Body of pancreas (tissue), 4 donors: Measurements from ENCODE around the gene KIFAP3. TPM values are rescaled to one million over a fixed set of nuclear protein-coding genes. Genes with fewer than 3 reads are reported as not detected.

Source experiments
- ATAC-seq: fragments of 150-250 bp; one replicate; pipeline ENCODE4 v1.9.1; 2016
- DNase-seq, 4 donors: peaks; one replicate each; pipeline ENCODE4 v3.0.0-alpha.2; 2019
- H3K27ac ChIP-seq, 4 donors: fragments of 200-600 bp; sonication (generic); 1 replicate in 3 of 4; 2 replicates in 1 of 4; pipeline versions ENCODE4 v1.5.1 to v1.6.1; 2016 to 2019; ENCODE audit warnings: mild to moderate bottlenecking in 1 of 4, mixed read lengths in 1 of 4, moderate library complexity in 1 of 4
- H3K27me3 ChIP-seq, 2 donors: fragments of 200-600 bp; sonication (generic); one replicate each; pipeline ENCODE4 v1.6.0; 2016; ENCODE audit warnings: mild to moderate bottlenecking in 1 of 2
- H3K36me3 ChIP-seq, 2 donors: fragments of 200-600 bp; sonication (generic); replicated peaks in 1 of 2; 2 replicates each; pipeline ENCODE4 v1.5.1; 2016; ENCODE audit warnings: low read depth in 2 of 2; ENCODE audit not compliant: insufficient read depth in 1 of 2
- H3K4me1 ChIP-seq: fragments of 200-600 bp; sonication (generic); one replicate; pipeline ENCODE4 v1.6.0; 2016
- H3K4me3 ChIP-seq, 2 donors: fragments of 200-600 bp; sonication (generic); 1 replicate in 1 of 2; 2 replicates in 1 of 2; pipeline ENCODE4 v1.5.1; 2016 to 2019
- H3K9me3 ChIP-seq, 3 donors: fragments of 200-600 bp; sonication (generic); 1 replicate in 2 of 3; 2 replicates in 1 of 3; pipeline ENCODE4 v1.5.1; 2016
- POLR2A ChIP-seq, 3 donors: fragments of 450-650 bp; IDR thresholded peaks; one replicate each; pipeline ENCODE4 v1.6.1; 2016; ENCODE audit warnings: antibody characterized with exemption in 3 of 3, mild to moderate bottlenecking in 2 of 3
- WGBS, 2 donors: methylation state at CpG; one replicate each; pipeline ENCODE4 v1.1.5; 2017; 5-methylcytosine and 5-hydroxymethylcytosine counted together
- intact Hi-C: fragments of 100-400 bp; cut with DNase I; formaldehyde crosslinking; loops from one replicate; pipeline ENCODE4 v1.15.1; 2023
- total RNA-seq, 2 donors: library from RNA; depleted of rRNA; stranded (reverse); fragments of >200 nt; gene quantifications; one replicate each; pipeline ENCODE4 v1.1.0, GENCODE V29; 2016
- TF ChIP-seq, protein P1 (sequence below), 7 experiments: fragments of 450-650 bp in 4 of 7; fragments of 200-600 bp in 3 of 7; sonication (generic) in 3 of 7; IDR thresholded peaks; one replicate each; pipeline ENCODE4 v1.5.1; 2016 to 2019; ENCODE audit warnings: antibody characterized with exemption in 7 of 7

KIFAP3 gene
- total RNA-seq, 2 donors from 2014 or later, result 9.6 to 16.9 TPM

DNA sequence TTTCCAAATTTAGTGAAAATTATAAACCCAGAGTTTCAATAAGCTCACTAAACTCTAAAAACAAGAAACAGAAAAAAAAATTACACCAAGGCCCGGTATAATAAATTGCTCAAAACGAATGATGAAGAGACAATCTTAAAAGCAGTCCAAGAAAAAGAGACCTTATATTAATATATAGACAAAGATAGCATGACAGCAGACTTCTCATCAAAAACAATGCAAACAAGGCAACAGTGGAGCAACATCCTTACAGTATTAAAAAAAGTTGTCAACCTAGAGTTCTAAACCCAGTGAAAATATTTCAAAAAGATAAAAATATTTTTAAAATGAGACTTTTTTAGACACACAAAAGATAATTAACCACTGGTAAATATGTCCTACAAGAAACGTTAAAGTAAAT is 46.7 kb downstream of the KIFAP3 start:
- intact Hi-C loops, result no loop called here
- DNase-seq (no peak), ATAC-seq (no peak)
- Histone ChIP-seq H3K36me3 (no peaks in the 10 kb centered on the region), H3K9me3 (no peaks in the 10 kb centered on the region), H3K4me1 (no peaks in the 10 kb centered on the region), H3K27me3 (no peaks in the 10 kb centered on the region), H3K27ac (no peak overlapping the region), H3K4me3 (no peak overlapping the region)
- WGBS, 2 donors, result 90 to 97% methylated on average over 3 of the region's 3 CpGs
- TF ChIP-seq POLR2A (IDR thresholded peaks at IDR 0.05), result no peak
- TF ChIP-seq, protein P1, sequence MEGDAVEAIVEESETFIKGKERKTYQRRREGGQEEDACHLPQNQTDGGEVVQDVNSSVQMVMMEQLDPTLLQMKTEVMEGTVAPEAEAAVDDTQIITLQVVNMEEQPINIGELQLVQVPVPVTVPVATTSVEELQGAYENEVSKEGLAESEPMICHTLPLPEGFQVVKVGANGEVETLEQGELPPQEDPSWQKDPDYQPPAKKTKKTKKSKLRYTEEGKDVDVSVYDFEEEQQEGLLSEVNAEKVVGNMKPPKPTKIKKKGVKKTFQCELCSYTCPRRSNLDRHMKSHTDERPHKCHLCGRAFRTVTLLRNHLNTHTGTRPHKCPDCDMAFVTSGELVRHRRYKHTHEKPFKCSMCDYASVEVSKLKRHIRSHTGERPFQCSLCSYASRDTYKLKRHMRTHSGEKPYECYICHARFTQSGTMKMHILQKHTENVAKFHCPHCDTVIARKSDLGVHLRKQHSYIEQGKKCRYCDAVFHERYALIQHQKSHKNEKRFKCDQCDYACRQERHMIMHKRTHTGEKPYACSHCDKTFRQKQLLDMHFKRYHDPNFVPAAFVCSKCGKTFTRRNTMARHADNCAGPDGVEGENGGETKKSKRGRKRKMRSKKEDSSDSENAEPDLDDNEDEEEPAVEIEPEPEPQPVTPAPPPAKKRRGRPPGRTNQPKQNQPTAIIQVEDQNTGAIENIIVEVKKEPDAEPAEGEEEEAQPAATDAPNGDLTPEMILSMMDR (IDR thresholded peaks at IDR 0.05), result no peak

DNA sequence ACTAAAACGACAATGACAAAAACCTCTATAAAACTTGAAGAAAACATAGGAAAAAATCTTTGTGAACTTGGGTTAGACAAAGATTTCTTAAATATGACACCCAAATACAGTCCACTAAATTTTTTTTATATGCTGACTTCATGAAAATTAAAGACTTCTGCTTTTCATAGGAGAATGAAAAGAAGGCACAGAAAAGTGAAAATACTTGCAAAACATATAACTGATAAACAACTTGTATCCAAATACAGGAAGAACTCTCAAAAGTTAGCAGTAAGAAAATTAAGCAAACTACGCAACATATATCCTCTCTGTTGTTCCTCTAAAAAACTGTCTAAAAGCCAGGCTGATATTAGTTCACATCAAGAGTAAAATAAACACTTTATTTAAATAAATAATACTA is 53.6 kb downstream of the KIFAP3 start:
- H3K4me1 ChIP-seq, result no peaks in the 10 kb centered on the region
- no peak overlapping the region for H3K4me3 ChIP-seq
- H3K36me3 ChIP-seq, result no peaks in the 10 kb centered on the region
- no peaks in the 10 kb centered on the region for H3K9me3 ChIP-seq
- ATAC-seq (no peak), DNase-seq (no peak)
- H3K27me3 ChIP-seq, result no peaks in the 10 kb centered on the region
- intact Hi-C loops, result no loop called here
- no peak overlapping the region for H3K27ac ChIP-seq
- TF ChIP-seq, protein P1 (IDR thresholded peaks at IDR 0.05), result no peak
- TF ChIP-seq POLR2A (IDR thresholded peaks at IDR 0.05), result no peak
- 80 to 88% methylated on average over 2 of the region's 2 CpGs for WGBS, 2 donors

DNA sequence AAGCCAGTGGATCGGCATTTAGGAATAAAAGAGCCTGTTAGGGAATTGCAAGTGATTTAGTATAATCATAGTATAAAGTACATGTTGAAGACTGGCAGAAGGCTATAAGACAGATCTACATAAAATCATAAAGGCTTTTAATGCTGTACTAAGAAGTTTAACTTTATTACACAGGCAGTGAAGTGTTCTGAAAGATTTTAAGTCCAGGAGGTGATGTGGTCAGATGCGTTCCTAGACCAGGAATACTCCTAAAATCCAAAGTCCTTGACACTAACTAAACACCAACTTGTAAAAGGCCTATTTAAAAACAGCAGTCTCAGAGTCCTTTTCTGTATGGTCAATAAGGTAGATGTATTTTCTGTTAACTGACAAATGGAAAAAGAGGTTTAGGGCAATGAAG is 57.0 kb downstream of the KIFAP3 start:
- no peak overlapping the region for H3K4me3 ChIP-seq
- DNase-seq, result no peak
- no peaks in the 10 kb centered on the region for H3K36me3 ChIP-seq
- TF ChIP-seq, protein P1 (IDR thresholded peaks at IDR 0.05), result no peak
- no peak for TF ChIP-seq POLR2A (IDR thresholded peaks at IDR 0.05)
- H3K27me3 ChIP-seq, result no peaks in the 10 kb centered on the region
- no peaks in the 10 kb centered on the region for H3K9me3 ChIP-seq
- H3K27ac ChIP-seq, result no peak overlapping the region
- intact Hi-C loops, result no loop called here
- WGBS, 2 donors, result 95 to 100% methylated on average over 2 of the region's 2 CpGs
- H3K4me1 ChIP-seq, result no peaks in the 10 kb centered on the region
- ATAC-seq, result no peak

DNA sequence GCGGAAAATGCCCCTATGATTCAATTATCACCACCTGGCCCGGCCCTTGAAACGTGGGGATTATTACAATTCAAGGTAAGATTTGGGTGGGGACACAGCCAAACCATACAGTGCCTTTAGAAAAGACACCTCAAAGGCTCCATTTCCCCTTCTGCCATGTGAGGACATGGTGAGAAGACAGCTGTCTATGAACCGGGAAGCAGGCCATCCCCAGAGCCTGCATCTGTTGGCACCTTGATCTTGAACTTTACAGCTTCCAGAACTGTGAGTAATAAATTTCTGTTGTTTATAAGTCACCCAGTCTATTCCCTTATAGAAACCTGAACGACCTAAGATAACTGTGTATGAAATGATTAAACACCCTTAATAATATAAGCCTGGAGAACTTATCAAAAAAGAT is 61.6 kb downstream of the KIFAP3 start:
- no peak overlapping the region for H3K27ac ChIP-seq
- H3K36me3 ChIP-seq, result no peaks in the 10 kb centered on the region
- no peaks in the 10 kb centered on the region for H3K9me3 ChIP-seq
- TF ChIP-seq, protein P1 (IDR thresholded peaks at IDR 0.05), result no peak
- TF ChIP-seq POLR2A (IDR thresholded peaks at IDR 0.05), result no peak
- H3K27me3 ChIP-seq, result no peaks in the 10 kb centered on the region
- DNase-seq (no peak), ATAC-seq (no peak)
- WGBS, 2 donors, result 89% methylated on average over 5 of the region's 5 CpGs
- intact Hi-C loops, result no loop called here
- H3K4me1 ChIP-seq, result no peaks in the 10 kb centered on the region
- no peak overlapping the region for H3K4me3 ChIP-seq

DNA sequence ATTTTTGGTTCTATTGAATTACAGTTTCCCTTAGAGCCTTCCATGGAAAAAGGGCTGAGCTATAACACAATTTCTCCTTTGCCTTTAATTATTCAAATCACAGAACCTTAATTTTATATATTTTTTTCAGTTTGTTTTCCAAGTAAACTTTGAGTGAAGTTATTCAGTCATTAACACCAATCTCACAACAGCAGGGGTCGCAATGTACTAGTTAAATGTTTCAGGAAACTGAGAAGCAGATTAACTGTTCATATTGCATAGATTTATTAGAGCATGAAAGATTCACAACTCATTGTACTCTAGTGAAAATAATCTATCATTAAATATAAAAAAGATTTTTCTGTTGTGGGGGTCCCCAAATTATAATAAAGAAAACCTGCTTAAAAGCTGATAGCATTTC is 64.1 kb downstream of the KIFAP3 start:
- intact Hi-C loops, result no loop called here
- peak; percentile 15 to 39 (median 27) for DNase-seq
- Histone ChIP-seq H3K27ac (no peak overlapping the region), H3K9me3 (no peaks in the 10 kb centered on the region), H3K4me1 (no peaks in the 10 kb centered on the region), H3K4me3 (no peak overlapping the region), H3K36me3 (no peaks in the 10 kb centered on the region), H3K27me3 (no peaks in the 10 kb centered on the region)
- ATAC-seq, result no peak
- WGBS, 2 donors, result 34 to 47% methylated on average over 1 of the region's 1 CpG
- TF ChIP-seq, protein P1 (IDR thresholded peaks at IDR 0.05), result peak in 6 of 7 experiments; percentile 22 to 51 (median 37)
- no peak for TF ChIP-seq POLR2A (IDR thresholded peaks at IDR 0.05)
